GM19023 (cell line): ENCODE results near the gene ABCC6.
"Not testable (repeated sequence)": the region's sequence is repeated elsewhere in the genome, so short reads cannot be mapped to it uniquely, and the experiment has no call there.

Experiments
- ATAC-seq: cut with Tn5 transposase; IDR thresholded peaks from one replicate; pipeline ENCODE4 v1.9.1; 2021; ENCODE audit warnings: mild to moderate bottlenecking, moderate library complexity; ENCODE audit not compliant: unreplicated experiment

ABCC6 gene

GRCh38 chr16:16223662-16224241, 458 bp upstream of the ABCC6 start:
- not testable (repeated sequence) for ATAC-seq

DNA sequence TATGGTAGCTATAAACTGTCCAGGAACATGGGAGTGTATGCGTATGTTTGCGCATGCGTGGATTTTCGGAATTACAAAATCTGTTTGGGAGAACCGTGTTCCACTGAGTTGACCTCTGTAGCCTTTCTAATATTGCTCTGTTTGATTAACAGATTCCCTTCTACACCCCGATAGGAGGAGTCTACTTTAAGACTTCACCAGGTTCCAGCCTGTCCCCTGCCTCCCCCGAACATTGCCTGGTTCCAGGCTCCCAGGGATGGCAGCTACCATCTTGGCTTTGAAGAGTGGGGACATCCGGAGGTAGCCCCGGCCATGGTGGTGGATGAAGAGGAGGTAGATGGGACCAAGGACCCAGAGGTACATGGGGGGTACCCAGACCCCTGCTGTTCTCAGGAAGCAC, 1.9 kb downstream of the ABCC6 start:
- ATAC-seq: not testable (repeated sequence)

- ATAC-seq: not testable (repeated sequence)
These were observed 2.8 kb downstream of the ABCC6 start for GRCh38 chr16:16220449-16220848.

GRCh38 chr16:16218787-16219186, 4.5 kb downstream of the ABCC6 start:
- ATAC-seq: not testable (repeated sequence)

GRCh38 chr16:16218349-16218748, 4.9 kb downstream of the ABCC6 start:
- ATAC-seq: not testable (repeated sequence)

DNA sequence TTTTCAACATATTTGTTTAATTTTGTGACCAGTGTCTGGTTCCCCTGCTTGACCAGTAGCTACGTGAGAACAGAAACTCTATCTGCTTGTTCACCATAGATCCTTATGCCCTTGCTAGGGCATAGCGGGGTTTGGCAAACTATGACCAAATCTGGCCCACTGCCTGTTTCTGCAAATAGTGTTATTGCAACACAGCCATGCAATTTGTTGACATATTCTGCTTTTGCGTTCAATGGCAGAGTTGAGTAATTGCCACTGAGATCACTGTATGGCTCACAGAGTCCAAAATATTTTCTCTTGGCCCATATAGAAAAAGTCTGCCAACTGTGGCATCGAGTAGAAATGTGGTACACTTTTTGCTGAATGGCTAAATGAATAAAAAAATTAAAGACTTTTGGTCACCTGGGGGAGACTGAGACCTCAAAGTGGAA, 9.4 kb downstream of the ABCC6 start:
- ATAC-seq: not testable (repeated sequence)

GRCh38 chr16:16211404-16211803, 11.9 kb downstream of the ABCC6 start:
- ATAC-seq: not testable (repeated sequence)

GRCh38 chr16:16208461-16208860, 14.8 kb downstream of the ABCC6 start:
- not testable (repeated sequence) for ATAC-seq

- not testable (repeated sequence) for ATAC-seq
These were observed 15.4 kb downstream of the ABCC6 start for GRCh38 chr16:16207787-16208334.

DNA sequence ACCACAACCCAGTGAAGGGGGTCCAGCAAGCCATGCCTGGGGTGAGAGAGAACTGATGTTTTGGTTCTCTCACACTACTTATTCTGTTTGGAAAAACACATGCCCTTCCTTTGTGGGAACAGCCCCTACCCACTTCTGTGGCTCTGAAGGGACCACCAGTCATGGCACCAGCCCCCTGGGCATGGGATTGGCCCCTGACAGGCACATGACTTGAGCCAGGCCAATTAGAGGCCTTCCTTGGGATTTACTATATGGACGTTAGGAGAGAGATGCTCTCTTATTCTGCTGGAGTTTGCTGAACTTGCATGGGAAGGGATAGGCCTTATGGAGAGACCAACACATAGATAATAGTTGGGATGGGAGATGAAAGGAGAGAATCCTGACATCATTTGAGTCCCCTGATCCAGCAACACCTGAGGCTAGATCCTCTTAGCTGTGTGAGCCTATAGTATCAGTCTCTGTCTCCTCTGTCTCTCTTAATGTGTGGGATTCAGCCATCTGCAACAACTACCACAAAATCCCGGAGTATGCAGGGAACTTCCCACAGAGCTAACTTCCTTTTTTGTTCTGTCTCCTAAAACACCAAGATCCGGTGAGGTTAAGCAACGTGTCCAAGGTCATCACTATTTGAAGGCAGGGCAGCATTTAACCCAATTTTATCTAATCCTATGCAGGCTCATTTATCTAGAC, 16.1 kb downstream of the ABCC6 start:
- ATAC-seq: not testable (repeated sequence)

GRCh38 chr16:16205864-16206263, 17.4 kb downstream of the ABCC6 start:
- ATAC-seq: not testable (repeated sequence)

DNA sequence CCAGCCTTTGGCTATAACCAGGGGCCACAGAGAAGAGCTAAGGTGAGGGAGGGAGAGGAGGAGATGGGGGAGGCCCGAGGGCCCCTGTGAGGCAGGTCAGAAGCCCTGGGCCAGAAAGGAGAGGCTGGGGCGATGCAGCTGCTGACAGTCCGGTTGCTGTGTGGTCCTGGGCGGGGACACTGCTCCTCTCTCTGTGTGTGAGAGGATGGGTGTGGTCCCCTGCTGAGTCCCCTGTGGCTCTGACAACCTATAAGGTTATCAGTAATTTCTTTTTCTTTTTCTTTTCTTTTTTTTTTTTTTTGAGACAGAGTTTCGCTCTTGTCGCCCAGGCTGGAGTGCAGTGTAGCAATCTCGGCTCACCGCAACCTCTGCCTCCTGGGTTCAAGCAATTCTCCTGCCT, 18.7 kb downstream of the ABCC6 start:
- ATAC-seq: not testable (repeated sequence)

DNA sequence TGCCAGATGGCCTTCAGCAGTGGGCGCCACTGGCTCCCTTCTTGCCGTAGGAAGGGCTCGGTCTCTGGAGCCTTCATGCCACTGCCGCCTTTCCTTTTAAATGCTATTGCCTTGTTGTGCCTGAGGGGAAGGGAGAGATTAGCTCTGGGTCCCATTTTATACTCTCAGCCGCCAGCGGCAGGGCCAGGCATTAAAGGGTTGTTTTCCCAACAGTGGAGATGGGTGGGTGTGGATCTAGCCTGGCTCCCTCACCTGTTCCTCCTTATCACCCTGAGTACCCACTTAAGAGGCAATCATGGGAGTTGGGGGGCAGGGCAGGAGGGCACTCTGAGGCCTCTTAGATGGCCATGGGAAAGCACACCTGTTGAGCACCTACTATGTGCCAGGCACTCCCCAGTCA, 19.8 kb downstream of the ABCC6 start:
- ATAC-seq: not testable (repeated sequence)

- ATAC-seq: not testable (repeated sequence)
These were observed 20.7 kb downstream of the ABCC6 start for GRCh38 chr16:16202400-16203143.

- ATAC-seq: not testable (repeated sequence)
These were observed 21.4 kb downstream of the ABCC6 start for GRCh38 chr16:16201880-16202279.

DNA sequence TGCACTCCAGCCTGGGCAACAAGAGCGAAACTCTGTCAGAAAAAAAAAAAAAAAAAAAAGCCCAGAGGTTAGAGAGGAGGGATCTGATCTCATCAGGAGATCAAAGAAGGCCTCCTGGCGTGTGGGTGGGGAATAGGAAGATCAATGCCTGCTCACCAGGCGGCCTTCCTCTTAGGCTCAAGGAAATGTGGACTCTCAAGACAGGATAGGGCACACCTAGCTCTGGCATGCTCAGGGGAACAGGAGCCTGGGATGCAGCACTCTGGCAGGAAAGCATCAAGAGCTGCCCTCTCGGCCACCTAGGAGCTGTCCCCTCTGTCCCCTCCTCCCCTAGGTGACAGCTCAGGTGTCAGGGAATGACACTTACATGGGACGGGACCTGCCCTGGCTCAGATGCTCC, 22.9 kb downstream of the ABCC6 start:
- not testable (repeated sequence) for ATAC-seq

GRCh38 chr16:16199428-16199827, 23.9 kb downstream of the ABCC6 start:
- not testable (repeated sequence) for ATAC-seq

DNA sequence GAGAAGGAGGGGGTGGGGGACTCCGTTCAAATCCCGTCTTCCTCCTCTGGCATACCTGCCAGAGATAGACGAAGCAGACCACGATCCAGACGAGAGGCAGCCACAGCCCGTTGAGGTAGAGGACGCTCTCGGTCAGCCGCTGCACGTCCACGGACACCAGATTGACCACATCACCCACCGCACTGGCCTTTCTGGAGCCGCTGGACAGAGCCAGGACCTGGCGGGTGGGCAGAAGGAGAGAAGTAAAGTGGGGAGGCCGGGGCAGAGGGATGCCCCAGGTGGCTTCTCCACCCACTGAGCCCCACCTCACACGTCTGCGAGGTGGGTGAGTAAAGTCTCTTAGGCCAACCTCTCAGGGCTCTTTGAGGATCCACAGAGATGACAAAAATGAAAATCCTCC, 25.3 kb downstream of the ABCC6 start:
- ATAC-seq: no peak

- no peak for ATAC-seq
These were observed 26.0 kb downstream of the ABCC6 start for GRCh38 chr16:16197331-16197730.

- no peak for ATAC-seq
These were observed 27.2 kb downstream of the ABCC6 start for GRCh38 chr16:16196099-16196498.

DNA sequence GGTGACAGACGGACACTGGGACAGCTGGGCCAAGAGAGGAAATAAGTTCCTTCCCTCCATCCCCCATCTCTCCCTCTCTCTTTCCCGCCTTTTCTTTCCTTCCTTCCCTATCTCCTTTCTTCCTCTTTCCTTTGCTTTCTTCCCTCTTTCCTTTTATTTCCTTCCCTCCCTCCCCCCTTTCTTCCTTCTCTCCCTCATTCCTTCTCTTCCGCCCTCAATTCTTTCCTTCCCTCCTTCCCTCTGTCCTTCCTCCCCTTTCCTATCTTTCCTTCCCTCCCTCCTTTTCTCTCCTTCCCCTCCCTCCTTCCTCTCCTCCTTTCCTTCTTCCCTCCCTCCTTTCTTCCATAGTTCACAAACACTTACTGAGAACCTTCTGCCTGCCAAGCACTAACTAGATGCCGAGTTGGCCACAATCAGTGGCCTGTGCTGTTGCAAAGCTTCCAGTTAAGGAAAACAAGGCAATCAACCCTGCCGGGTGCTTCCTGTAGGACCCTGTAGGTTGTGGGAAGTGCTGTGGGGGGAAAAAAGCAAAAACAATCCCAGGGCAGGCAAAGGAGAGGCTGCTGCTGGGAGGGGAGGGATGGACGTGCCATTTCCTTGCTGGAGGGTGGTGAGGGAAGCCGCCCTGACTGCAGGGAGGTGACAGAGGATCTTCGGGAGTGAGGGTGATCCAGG, 31.7 kb downstream of the ABCC6 start:
- ATAC-seq: no peak
